K562 (cell line): ENCODE measurements around the gene BANK1. TPM values are rescaled to one million over a fixed set of nuclear protein-coding genes. Genes with fewer than 3 reads are reported as not detected.

Experiments
- ATAC-seq: fragments of 200-7000 bp; cut with Tn5 transposase; 3 replicates; pipeline ENCODE4 v1.9.1; 2020; ENCODE audit warnings: moderate library complexity
- BruUV-seq: library from RNA; stranded (reverse); fragments of 400-500 nt; replicated peaks from 2 replicates; lab custom pipeline; 2021; lab: Mats Ljungman, UMichigan
- CTCF ChIA-PET: fragments of 300-600 bp; formaldehyde crosslinking; extraction: SDS; loops from one replicate; lab custom pipeline; 2021; ENCODE audit warnings: low intra/inter-chr PET ratio; lab: Yijun Ruan, JAX
- POLR2A ChIA-PET: fragments of 300-600, 350-650 bp; sonication (Branson Sonifier 250); formaldehyde crosslinking; extraction: SDS; loops from one replicate; lab custom pipeline; 2021; ENCODE audit warnings: antibody characterized with exemption, inconsistent platforms; lab: Yijun Ruan, JAX
- DNase-seq, 4 experiments: peaks; one replicate each; pipeline versions ENCODE4 v3.0.0 to v3.0.0-alpha.2; 2011 to 2018; ENCODE audit warnings: low spot score in 3 of 4, mixed read lengths in 3 of 4; ENCODE audit errors: extremely low read depth in 1 of 4
- FAIRE-seq: peaks from 2 replicates; lab custom pipeline; 2011; peaks lifted over from hg19 to GRCh38; lab: Jason Lieb, UNC
- H2AFZ ChIP-seq: 2 replicates; pipeline ENCODE4 v1.6.0; 2011; ENCODE audit warnings: low read depth, low read length, control low read depth, inconsistent platforms
- H3K27ac ChIP-seq: fragments of 200-600 bp; 3 replicates; pipeline ENCODE4 v1.8.0; 2011; ENCODE audit warnings: low read depth, mild to moderate bottlenecking, control low read depth, inconsistent platforms, low read length, moderate library complexity, mixed read lengths; ENCODE audit errors: extremely low read depth
- H3K27me3 ChIP-seq, 2 experiments: fragments of 300-600 bp in 1 of 2; 2 replicates in 1 of 2; 3 replicates in 1 of 2; pipeline versions ENCODE4 v1.6.0 to v1.8.0; 2011; ENCODE audit warnings: inconsistent platforms in 2 of 2, low read length in 2 of 2, mild to moderate bottlenecking in 1 of 2, mixed read lengths in 1 of 2, moderate library complexity in 1 of 2; ENCODE audit not compliant: control insufficient read depth in 2 of 2, insufficient read depth in 2 of 2
- H3K36me3 ChIP-seq: fragments of 300-600 bp; 3 replicates; pipeline ENCODE4 v1.8.0; 2011; ENCODE audit warnings: mild to moderate bottlenecking, low read length, inconsistent platforms; ENCODE audit not compliant: control insufficient read depth, insufficient read depth
- H3K4me1 ChIP-seq, 2 experiments: fragments of 200-600 bp in 1 of 2; replicated peaks in 1 of 2; 2 replicates in 1 of 2; 3 replicates in 1 of 2; pipeline versions ENCODE4 v1.5.1 to v1.8.0; 2011; ENCODE audit warnings: inconsistent platforms in 2 of 2, low read length in 2 of 2, mild to moderate bottlenecking in 1 of 2, mixed read lengths in 1 of 2, moderate library complexity in 1 of 2; ENCODE audit not compliant: control insufficient read depth in 2 of 2, insufficient read depth in 2 of 2
- H3K4me2 ChIP-seq: 2 replicates; pipeline ENCODE4 v1.6.1; 2011; ENCODE audit warnings: low read length, control low read depth, inconsistent platforms, mixed read lengths; ENCODE audit not compliant: insufficient read depth
- H3K4me3 ChIP-seq: fragments of 200-600 bp; sonication (generic), shearing (Covaris generic); 2 replicates; pipeline ENCODE4 v1.5.1; 2016; ENCODE audit warnings: control low read depth, inconsistent platforms
- H3K79me2 ChIP-seq: fragments of 200-600 bp; 3 replicates; pipeline ENCODE4 v1.8.0; 2011; ENCODE audit warnings: low read length, inconsistent platforms; ENCODE audit not compliant: control insufficient read depth, insufficient read depth
- H3K9ac ChIP-seq, 2 experiments: 2 replicates each; pipeline versions ENCODE4 v1.6.0 to v1.6.1; 2011; ENCODE audit warnings: low read depth in 2 of 2, low read length in 2 of 2, control low read depth in 1 of 2, inconsistent platforms in 1 of 2, mild to moderate bottlenecking in 1 of 2, mixed read lengths in 1 of 2; ENCODE audit not compliant: insufficient read depth in 1 of 2
- H3K9me1 ChIP-seq: one replicate; pipeline ENCODE4 v1.6.0; 2011; ENCODE audit warnings: inconsistent platforms, mild to moderate bottlenecking, low read length, moderate library complexity; ENCODE audit not compliant: control insufficient read depth, insufficient read depth
- H3K9me3 ChIP-seq: replicated peaks from 2 replicates; pipeline ENCODE4 v1.5.1; 2011; ENCODE audit warnings: low read depth, low read length, inconsistent platforms; ENCODE audit not compliant: control insufficient read depth, insufficient read depth
- H4K20me1 ChIP-seq: replicated peaks from 2 replicates; pipeline ENCODE4 v1.6.1; 2011; ENCODE audit warnings: low read length, inconsistent platforms, mixed read lengths; ENCODE audit not compliant: control insufficient read depth, insufficient read depth
- CBX8 ChIP-seq: fragments of 200-600 bp; sonication (generic); IDR thresholded peaks from 2 replicates; pipeline ENCODE4 v1.6.1; 2012; ENCODE audit warnings: borderline replicate concordance, mixed run types, low read depth, mild to moderate bottlenecking, moderate library complexity, mixed read lengths, low read length, control low read depth, inconsistent platforms; ENCODE audit not compliant: poor library complexity, severe bottlenecking; ENCODE audit errors: extremely low read depth
- EHMT2 ChIP-seq: fragments of 450-650 bp; IDR thresholded peaks from 2 replicates; pipeline ENCODE4 v1.6.1; 2018; ENCODE audit warnings: antibody characterized with exemption
- NFIX ChIP-seq: fragments of 250-450 bp; sonication (Bioruptor Pico); IDR thresholded peaks from 2 replicates; pipeline ENCODE4 v1.4.0; 2020; ENCODE audit warnings: low read depth, mild to moderate bottlenecking, moderate library complexity
- TAF1 ChIP-seq: IDR thresholded peaks from 2 replicates; pipeline ENCODE4 v1.6.1; 2011; ENCODE audit warnings: mild to moderate bottlenecking, low read length, moderate library complexity; ENCODE audit not compliant: insufficient read depth, control insufficient read depth, severe bottlenecking; ENCODE audit errors: extremely low read depth
- ZFP30 ChIP-seq: fragments of 250-450 bp; sonication (Bioruptor Pico); IDR thresholded peaks from 2 replicates; pipeline ENCODE4 v1.8.0; 2022; ENCODE audit warnings: moderate library complexity, mild to moderate bottlenecking, inconsistent platforms, borderline replicate concordance
- ZNF124 ChIP-seq: sonication (generic); formaldehyde crosslinking; IDR thresholded peaks from 2 replicates; pipeline ENCODE4 v1.8.1; 2022; ENCODE audit warnings: missing genetic modification reagents
- WGBS: fragments of 100-300 bp; shearing (Covaris generic); methylation state at CpG from one replicate; pipeline ENCODE4 v1.1.6; 2016; ENCODE audit warnings: low coverage, mixed read lengths; ENCODE audit not compliant: insufficient coverage; ENCODE audit errors: missing lambda C conversion rate; 5-methylcytosine and 5-hydroxymethylcytosine counted together
- in situ Hi-C: fragments of 300-500 bp; cut with MboI; formaldehyde crosslinking; loops from 4 replicates; pipeline ENCODE4 v1.15.0; 2018; ENCODE audit warnings: inconsistent platforms, mixed read lengths
- intact Hi-C: fragments of 100-400 bp; cut with micrococcal nuclease; formaldehyde crosslinking; loops from 2 replicates; pipeline ENCODE4 v1.14.2; 2022
- polyA plus RNA-seq, 8 experiments: library from polyadenylated mRNA; depleted of rRNA in 4 of 8; stranded (reverse) in 5 of 8; unstranded in 3 of 8; fragments of >200 nt; fragmentation: Nextera tagmentation in 2 of 8; fragmentation: Illumina TruSeq in 1 of 8; extraction: Ambion mirVana in 2 of 8; extraction: Trizol in 1 of 8; gene quantifications; 2 replicates each; pipeline versions ENCODE4 v1.2.1 to v1.2.3, GENCODE V29; 2011 to 2014; ENCODE audit warnings: inconsistent platforms in 1 of 8, missing spikeins in 1 of 8
- total RNA-seq, 7 experiments: library from RNA; depleted of rRNA in 6 of 7; stranded (reverse); fragments of >200 nt in 6 of 7; fragmentation: Illumina TruSeq in 2 of 7; extraction: Trizol in 2 of 7; gene quantifications; 2 replicates each; pipeline versions ENCODE4 v1.2.1 to v1.2.3, GENCODE V29; 2011 to 2021; ENCODE audit warnings: low replicate concordance in 1 of 7
- TF ChIP-seq, protein P1 (sequence below): IDR thresholded peaks from 2 replicates; pipeline ENCODE4 v1.6.1; 2011; ENCODE audit warnings: borderline replicate concordance, low read depth, mild to moderate bottlenecking, moderate library complexity, low read length; ENCODE audit not compliant: insufficient read depth, poor library complexity, severe bottlenecking

BANK1 gene
- total and polyA plus RNA-seq, 9 of the 15 experiments (the other 6 are each of a cell fraction or from before 2014, with no cell fraction given): not detected

DNA sequence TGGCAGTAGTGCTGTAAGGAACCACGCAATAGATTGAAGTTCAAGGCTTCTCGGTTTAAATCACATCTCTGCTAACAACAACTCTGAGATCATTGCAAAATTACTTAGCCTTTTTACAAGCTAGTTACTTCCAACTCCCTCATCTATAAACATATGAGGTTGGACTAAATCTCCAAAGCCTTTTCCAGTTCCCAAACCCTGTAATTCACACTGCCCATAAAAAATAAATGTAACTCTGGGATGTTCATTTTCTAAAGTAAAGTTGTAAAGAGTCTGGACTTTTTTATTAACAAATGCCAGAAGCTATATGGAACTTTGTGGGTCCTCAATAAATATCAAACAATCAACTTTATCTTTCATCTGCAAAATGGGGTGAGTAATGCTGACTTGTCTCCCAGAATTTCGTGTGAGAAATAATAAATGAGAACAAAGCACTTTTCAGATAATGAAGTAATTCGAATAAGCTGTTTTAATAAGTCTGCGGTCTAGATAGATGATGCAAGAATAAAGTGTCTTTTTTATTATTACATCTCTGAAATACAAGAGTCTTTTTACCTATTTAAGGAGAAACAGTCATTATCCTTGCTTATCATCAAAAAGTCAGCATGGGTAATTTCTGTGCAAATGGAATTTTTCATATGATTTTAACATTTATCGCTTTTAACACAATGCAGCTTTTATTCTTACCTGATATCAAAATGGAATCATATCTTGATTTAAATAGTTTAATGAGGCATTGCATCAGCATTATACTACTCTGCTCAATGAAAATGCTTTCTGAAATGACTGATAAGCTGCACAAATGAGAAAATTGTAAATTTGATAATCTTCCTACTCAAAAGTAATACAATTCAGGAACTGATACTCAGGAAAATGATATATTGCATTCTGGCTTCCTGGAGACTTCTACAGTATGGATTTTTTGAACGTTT lies 252.6 kb downstream of the BANK1 start:
- CTCF ChIA-PET: no interaction called here
- Histone ChIP-seq H3K27me3 (no peaks in the 10 kb centered on the region), H3K4me3 (no peak overlapping the region), H3K4me2 (no peak overlapping the region), H3K27ac (no peak overlapping the region), H3K9ac (no peak overlapping the region), H3K9me1 (no peaks in the 10 kb centered on the region), H2AFZ (no peak overlapping the region), H3K9me3 (no peaks in the 10 kb centered on the region), H3K4me1 (no peaks in the 10 kb centered on the region), H3K36me3 (no peaks in the 10 kb centered on the region), H3K79me2 (no peaks in the 10 kb centered on the region), H4K20me1 (no peaks in the 10 kb centered on the region)
- FAIRE-seq (no peak), ATAC-seq (no peak), DNase-seq (no peak)
- intact Hi-C loops: no loop called here
- POLR2A ChIA-PET: no interaction called here
- TF ChIP-seq, protein P1, sequence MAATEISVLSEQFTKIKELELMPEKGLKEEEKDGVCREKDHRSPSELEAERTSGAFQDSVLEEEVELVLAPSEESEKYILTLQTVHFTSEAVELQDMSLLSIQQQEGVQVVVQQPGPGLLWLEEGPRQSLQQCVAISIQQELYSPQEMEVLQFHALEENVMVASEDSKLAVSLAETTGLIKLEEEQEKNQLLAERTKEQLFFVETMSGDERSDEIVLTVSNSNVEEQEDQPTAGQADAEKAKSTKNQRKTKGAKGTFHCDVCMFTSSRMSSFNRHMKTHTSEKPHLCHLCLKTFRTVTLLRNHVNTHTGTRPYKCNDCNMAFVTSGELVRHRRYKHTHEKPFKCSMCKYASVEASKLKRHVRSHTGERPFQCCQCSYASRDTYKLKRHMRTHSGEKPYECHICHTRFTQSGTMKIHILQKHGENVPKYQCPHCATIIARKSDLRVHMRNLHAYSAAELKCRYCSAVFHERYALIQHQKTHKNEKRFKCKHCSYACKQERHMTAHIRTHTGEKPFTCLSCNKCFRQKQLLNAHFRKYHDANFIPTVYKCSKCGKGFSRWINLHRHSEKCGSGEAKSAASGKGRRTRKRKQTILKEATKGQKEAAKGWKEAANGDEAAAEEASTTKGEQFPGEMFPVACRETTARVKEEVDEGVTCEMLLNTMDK: no peak
- TF ChIP-seq EHMT2 (no peak), NFIX (no peak), TAF1 (no peak), CBX8 (no peak), ZFP30 (CRISPR knock-in tag) (no peak), ZNF124 (CRISPR knock-in tag) (no peak)
- WGBS: 2% methylated on average over 7 of the region's 7 CpGs
- in situ Hi-C loops: no loop called here
- no TSS peak for BruUV-seq
